HEK293 (cell line): Measurements from ENCODE around the gene CLIP3.

Experiments used
- AEBP2 ChIP-seq: fragments of 450-650 bp; formaldehyde crosslinking; IDR thresholded peaks from 2 replicates; pipeline ENCODE4 v1.5.1; 2016; ENCODE audit warnings: missing biosample characterization, missing genetic modification characterization, borderline replicate concordance
- BCL11A ChIP-seq: fragments of 450-650 bp; formaldehyde crosslinking; IDR thresholded peaks from 2 replicates; pipeline ENCODE4 v1.5.1; 2016; ENCODE audit warnings: low read depth, missing biosample characterization, missing genetic modification characterization
- GLIS1 ChIP-seq: fragments of 450-650 bp; formaldehyde crosslinking; IDR thresholded peaks from 2 replicates; pipeline ENCODE4 v1.5.1; 2016; ENCODE audit warnings: missing biosample characterization, missing genetic modification characterization
- ZBTB20 ChIP-seq: fragments of 450-650 bp; formaldehyde crosslinking; IDR thresholded peaks from 2 replicates; pipeline ENCODE4 v1.5.1; 2016; ENCODE audit warnings: missing biosample characterization, missing genetic modification characterization
- ZBTB8A ChIP-seq: fragments of 450-650 bp; formaldehyde crosslinking; IDR thresholded peaks from 2 replicates; pipeline ENCODE4 v1.5.1; 2016; ENCODE audit warnings: missing biosample characterization, missing genetic modification characterization
- ZNF138 ChIP-seq: fragments of 450-650 bp; formaldehyde crosslinking; IDR thresholded peaks from 2 replicates; pipeline ENCODE4 v1.5.1; 2016; ENCODE audit warnings: missing biosample characterization, missing genetic modification characterization, borderline replicate concordance
- ZNF140 ChIP-seq: fragments of 450-650 bp; formaldehyde crosslinking; IDR thresholded peaks from 2 replicates; pipeline ENCODE4 v1.5.1; 2016; ENCODE audit warnings: missing biosample characterization, missing genetic modification characterization
- ZNF146 ChIP-seq: fragments of 450-650 bp; formaldehyde crosslinking; IDR thresholded peaks from 2 replicates; pipeline ENCODE4 v1.5.1; 2016; ENCODE audit warnings: missing biosample characterization, missing genetic modification characterization
- ZNF155 ChIP-seq: fragments of 450-650 bp; formaldehyde crosslinking; IDR thresholded peaks from 2 replicates; pipeline ENCODE4 v1.5.1; 2016; ENCODE audit warnings: missing biosample characterization, missing genetic modification characterization
- ZNF2 ChIP-seq: fragments of 450-650 bp; formaldehyde crosslinking; IDR thresholded peaks from 2 replicates; pipeline ENCODE4 v1.5.1; 2016; ENCODE audit warnings: missing biosample characterization, missing genetic modification characterization
- ZNF202 ChIP-seq: fragments of 450-650 bp; formaldehyde crosslinking; IDR thresholded peaks from 2 replicates; pipeline ENCODE4 v1.5.1; 2016; ENCODE audit warnings: missing biosample characterization, missing genetic modification characterization, borderline replicate concordance
- ZNF239 ChIP-seq: fragments of 450-650 bp; formaldehyde crosslinking; IDR thresholded peaks from 2 replicates; pipeline ENCODE4 v1.5.1; 2016; ENCODE audit warnings: missing biosample characterization, missing genetic modification characterization
- ZNF26 ChIP-seq: fragments of 450-650 bp; formaldehyde crosslinking; IDR thresholded peaks from 2 replicates; pipeline ENCODE4 v1.5.1; 2016; ENCODE audit warnings: missing biosample characterization, missing genetic modification characterization
- ZNF280C ChIP-seq: fragments of 450-650 bp; formaldehyde crosslinking; IDR thresholded peaks from 2 replicates; pipeline ENCODE4 v1.5.1; 2016; ENCODE audit warnings: missing biosample characterization, missing genetic modification characterization
- ZNF366 ChIP-seq: fragments of 450-650 bp; formaldehyde crosslinking; conservative IDR thresholded peaks from 2 replicates; pipeline ENCODE4 v1.5.1; 2016; ENCODE audit warnings: missing biosample characterization, missing genetic modification characterization
- ZNF398 ChIP-seq: fragments of 450-650 bp; formaldehyde crosslinking; IDR thresholded peaks from 2 replicates; pipeline ENCODE4 v1.5.1; 2017; ENCODE audit warnings: missing biosample characterization, missing genetic modification characterization
- ZNF433 ChIP-seq: fragments of 450-650 bp; formaldehyde crosslinking; IDR thresholded peaks from 2 replicates; pipeline ENCODE4 v1.5.1; 2016; ENCODE audit warnings: missing biosample characterization, missing genetic modification characterization, low read depth
- ZNF600 ChIP-seq: fragments of 450-650 bp; formaldehyde crosslinking; IDR thresholded peaks from 2 replicates; pipeline ENCODE4 v1.5.1; 2016; ENCODE audit warnings: missing biosample characterization, missing genetic modification characterization
- ZNF610 ChIP-seq: fragments of 450-650 bp; formaldehyde crosslinking; IDR thresholded peaks from 2 replicates; pipeline ENCODE4 v1.5.1; 2016; ENCODE audit warnings: missing biosample characterization, missing genetic modification characterization, borderline replicate concordance
- ZNF660 ChIP-seq: fragments of 450-650 bp; IDR thresholded peaks from 2 replicates; pipeline ENCODE4 v1.5.1; 2018; ENCODE audit warnings: missing biosample characterization, mild to moderate bottlenecking, missing genetic modification characterization
- ZNF768 ChIP-seq: fragments of 450-650 bp; formaldehyde crosslinking; IDR thresholded peaks from 2 replicates; pipeline ENCODE4 v1.5.1; 2018; ENCODE audit warnings: missing biosample characterization, mild to moderate bottlenecking, missing genetic modification characterization
- ZNF791 ChIP-seq: fragments of 450-650 bp; formaldehyde crosslinking; IDR thresholded peaks from 2 replicates; pipeline ENCODE4 v1.5.1; 2016; ENCODE audit warnings: missing biosample characterization, missing genetic modification characterization
- ZNF843 ChIP-seq: fragments of 450-650 bp; formaldehyde crosslinking; IDR thresholded peaks from 2 replicates; pipeline ENCODE4 v1.5.1; 2016; ENCODE audit warnings: missing biosample characterization, missing genetic modification characterization
- TF ChIP-seq, protein P1 (sequence below): fragments of 450-650 bp; formaldehyde crosslinking; IDR thresholded peaks from 2 replicates; pipeline ENCODE4 v1.5.1; 2016; ENCODE audit warnings: missing biosample characterization, missing genetic modification characterization
- TF ChIP-seq, protein P2 (sequence below): fragments of 450-650 bp; formaldehyde crosslinking; conservative IDR thresholded peaks from 2 replicates; pipeline ENCODE4 v1.5.1; 2016; ENCODE audit warnings: low read depth, missing biosample characterization, missing genetic modification characterization

Gene CLIP3

DNA sequence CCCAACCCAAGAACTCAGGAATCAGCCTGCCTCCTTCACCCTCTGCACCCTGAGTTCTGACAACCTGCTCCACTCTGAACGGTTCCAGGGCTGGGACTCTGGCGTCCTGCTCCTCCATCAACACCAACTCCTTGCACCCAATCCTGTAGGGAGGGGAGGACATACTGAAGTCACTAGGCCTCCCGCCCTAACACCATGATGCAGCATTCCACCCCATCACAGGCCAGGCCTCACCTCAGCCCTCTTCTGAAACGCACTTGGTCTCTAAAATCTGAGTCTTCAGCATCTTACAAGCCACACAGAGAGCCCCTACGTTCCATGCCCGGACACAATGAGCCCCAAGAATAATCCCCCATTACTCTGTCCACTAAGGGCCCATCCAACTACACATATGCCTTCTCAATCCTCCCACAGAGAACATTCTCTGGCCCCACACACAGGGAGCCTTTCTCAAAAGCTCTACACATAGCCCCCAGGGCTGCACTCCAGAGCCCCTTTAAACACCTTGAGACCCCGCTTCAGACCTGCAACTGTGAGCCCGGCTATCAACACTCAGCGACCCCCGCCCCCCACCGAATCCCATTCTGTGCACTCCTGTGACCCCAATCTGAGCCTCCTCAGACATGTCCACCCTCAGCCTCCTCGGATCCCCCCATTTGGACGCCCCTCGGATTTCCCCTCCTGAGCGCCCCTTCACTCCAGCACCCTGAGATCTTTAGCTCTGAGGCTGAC, 19.2 kb downstream of the CLIP3 start (continued):
- TF ChIP-seq, protein P1, sequence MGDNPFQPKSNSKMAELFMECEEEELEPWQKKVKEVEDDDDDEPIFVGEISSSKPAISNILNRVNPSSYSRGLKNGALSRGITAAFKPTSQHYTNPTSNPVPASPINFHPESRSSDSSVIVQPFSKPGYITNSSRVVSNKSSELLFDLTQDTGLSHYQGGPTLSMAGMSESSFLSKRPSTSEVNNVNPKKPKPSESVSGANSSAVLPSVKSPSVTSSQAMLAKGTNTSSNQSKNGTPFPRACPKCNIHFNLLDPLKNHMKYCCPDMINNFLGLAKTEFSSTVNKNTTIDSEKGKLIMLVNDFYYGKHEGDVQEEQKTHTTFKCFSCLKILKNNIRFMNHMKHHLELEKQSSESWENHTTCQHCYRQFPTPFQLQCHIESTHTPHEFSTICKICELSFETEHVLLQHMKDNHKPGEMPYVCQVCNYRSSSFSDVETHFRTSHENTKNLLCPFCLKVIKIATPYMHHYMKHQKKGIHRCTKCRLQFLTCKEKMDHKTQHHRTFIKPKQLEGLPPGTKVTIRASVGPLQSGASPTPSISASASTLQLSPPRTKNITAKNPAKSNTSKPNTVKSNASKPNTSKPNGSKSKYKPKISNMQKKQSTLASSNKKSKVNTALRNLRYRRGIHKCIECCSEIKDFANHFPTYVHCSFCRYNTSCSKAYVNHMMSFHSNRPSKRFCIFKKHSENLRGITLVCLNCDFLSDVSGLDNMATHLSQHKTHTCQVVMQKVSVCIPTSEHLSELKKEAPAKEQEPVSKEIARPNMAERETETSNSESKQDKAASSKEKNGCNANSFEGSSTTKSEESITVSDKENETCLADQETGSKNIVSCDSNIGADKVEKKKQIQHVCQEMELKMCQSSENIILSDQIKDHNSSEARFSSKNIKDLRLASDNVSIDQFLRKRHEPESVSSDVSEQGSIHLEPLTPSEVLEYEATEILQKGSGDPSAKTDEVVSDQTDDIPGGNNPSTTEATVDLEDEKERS (tag by site-specific recombination), result peak; percentile 34; the same call in 1 of the 2 replicates
- TF ChIP-seq ZNF146 (peak; percentile 22; the same call in 1 of the 2 replicates), ZBTB20 (peak; percentile 13; the same call in 1 of the 2 replicates), ZNF2 (no peak), AEBP2 (no peak; the same call in 1 of the 2 replicates), ZNF280C (tag by site-specific recombination) (no peak), ZBTB8A (tag by site-specific recombination) (peak; percentile 29; the same call in 1 of the 2 replicates), ZNF239 (tag by site-specific recombination) (0 out of 2 replicates have a peak, but pooled peaks have one; percentile 30), GLIS1 (tag by site-specific recombination) (no peak), ZNF26 (no peak), ZNF660 (peak; percentile 28; the same call in 1 of the 2 replicates), ZNF155 (peak; percentile 70; the same call in 1 of the 2 replicates), ZNF843 (tag by site-specific recombination) (0 out of 2 replicates have a peak, but pooled peaks have one; percentile 37), ZNF366 (tag by site-specific recombination) (no peak), ZNF610 (tag by site-specific recombination) (peak; percentile 70; the same call in 1 of the 2 replicates), ZNF600 (tag by site-specific recombination) (0 out of 2 replicates have a peak, but pooled peaks have one; percentile 43), ZNF202 (no peak), ZNF768 (tag by site-specific recombination) (no peak), ZNF433 (tag by site-specific recombination) (peak; percentile 2; the same call in 1 of the 2 replicates), ZNF398 (tag by site-specific recombination) (0 out of 2 replicates have a peak, but pooled peaks have one; percentile 31), BCL11A (tag by site-specific recombination) (0 out of 2 replicates have a peak, but pooled peaks have one; percentile 63), ZNF140 (no peak), ZNF138 (no peak), ZNF791 (tag by site-specific recombination) (0 out of 2 replicates have a peak, but pooled peaks have one; percentile 13)
- TF ChIP-seq, protein P2, sequence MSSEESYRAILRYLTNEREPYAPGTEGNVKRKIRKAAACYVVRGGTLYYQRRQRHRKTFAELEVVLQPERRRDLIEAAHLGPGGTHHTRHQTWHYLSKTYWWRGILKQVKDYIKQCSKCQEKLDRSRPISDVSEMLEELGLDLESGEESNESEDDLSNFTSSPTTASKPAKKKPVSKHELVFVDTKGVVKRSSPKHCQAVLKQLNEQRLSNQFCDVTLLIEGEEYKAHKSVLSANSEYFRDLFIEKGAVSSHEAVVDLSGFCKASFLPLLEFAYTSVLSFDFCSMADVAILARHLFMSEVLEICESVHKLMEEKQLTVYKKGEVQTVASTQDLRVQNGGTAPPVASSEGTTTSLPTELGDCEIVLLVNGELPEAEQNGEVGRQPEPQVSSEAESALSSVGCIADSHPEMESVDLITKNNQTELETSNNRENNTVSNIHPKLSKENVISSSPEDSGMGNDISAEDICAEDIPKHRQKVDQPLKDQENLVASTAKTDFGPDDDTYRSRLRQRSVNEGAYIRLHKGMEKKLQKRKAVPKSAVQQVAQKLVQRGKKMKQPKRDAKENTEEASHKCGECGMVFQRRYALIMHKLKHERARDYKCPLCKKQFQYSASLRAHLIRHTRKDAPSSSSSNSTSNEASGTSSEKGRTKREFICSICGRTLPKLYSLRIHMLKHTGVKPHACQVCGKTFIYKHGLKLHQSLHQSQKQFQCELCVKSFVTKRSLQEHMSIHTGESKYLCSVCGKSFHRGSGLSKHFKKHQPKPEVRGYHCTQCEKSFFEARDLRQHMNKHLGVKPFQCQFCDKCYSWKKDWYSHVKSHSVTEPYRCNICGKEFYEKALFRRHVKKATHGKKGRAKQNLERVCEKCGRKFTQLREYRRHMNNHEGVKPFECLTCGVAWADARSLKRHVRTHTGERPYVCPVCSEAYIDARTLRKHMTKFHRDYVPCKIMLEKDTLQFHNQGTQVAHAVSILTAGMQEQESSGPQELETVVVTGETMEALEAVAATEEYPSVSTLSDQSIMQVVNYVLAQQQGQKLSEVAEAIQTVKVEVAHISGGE, result 0 out of 2 replicates have a peak, but pooled peaks have one; percentile 20
